SK-N-SH (cell line): ENCODE data around the gene P3H4. TPM values are rescaled to one million over a fixed set of nuclear protein-coding genes. Genes with fewer than 3 reads are reported as not detected.

Experiments
- CTCF ChIA-PET: fragments of 300-600, 350-600 bp; formaldehyde crosslinking; extraction: SDS; loops from one replicate; lab custom pipeline; 2021; lab: Yijun Ruan, JAX
- POLR2A ChIA-PET: fragments of 350-600 bp; sonication (Branson Sonifier 250); formaldehyde crosslinking; extraction: SDS; loops from one replicate; lab custom pipeline; 2020; ENCODE audit warnings: antibody characterized with exemption, inconsistent platforms; lab: Yijun Ruan, JAX
- DNase-seq: peaks from one replicate; pipeline ENCODE4 v3.0.0; 2012
- H2AFZ ChIP-seq: fragments of 200-600 bp; sonication (generic); 2 replicates; pipeline ENCODE4 v1.8.1; 2016; ENCODE audit warnings: antibody characterized with exemption, mild to moderate bottlenecking, low read depth
- H3F3A ChIP-seq: fragments of 200-600 bp; sonication (generic); replicated peaks from 2 replicates; pipeline ENCODE3; 2016; ENCODE audit warnings: antibody characterized with exemption, mild to moderate bottlenecking; ENCODE audit not compliant: insufficient read depth
- H3K27ac ChIP-seq, 2 experiments: fragments of 200-500 bp in 1 of 2; fragments of 200-600 bp in 1 of 2; sonication (Bioruptor generic) in 1 of 2; sonication (generic), shearing (Covaris generic) in 1 of 2; 2 replicates each; pipeline versions ENCODE4 v1.5.1 to v1.6.1; 2014 to 2016; ENCODE audit warnings: low read depth in 2 of 2, inconsistent platforms in 1 of 2, low read length in 1 of 2, mild to moderate bottlenecking in 1 of 2, mixed read lengths in 1 of 2
- H3K27me3 ChIP-seq: fragments of 200-600 bp; sonication (generic), shearing (Covaris generic); 2 replicates; pipeline ENCODE4 v1.6.1; 2016; ENCODE audit warnings: mixed run types; ENCODE audit not compliant: insufficient read depth
- H3K36me3 ChIP-seq, 2 experiments: fragments of 200-500 bp in 1 of 2; fragments of 200-600 bp in 1 of 2; sonication (Bioruptor generic) in 1 of 2; sonication (generic) in 1 of 2; replicated peaks in 1 of 2; 2 replicates each; pipeline versions ENCODE3 to v1.5.1; 2014 to 2016; ENCODE audit warnings: low read length in 1 of 2, mild to moderate bottlenecking in 1 of 2; ENCODE audit not compliant: insufficient read depth in 2 of 2, control insufficient read depth in 1 of 2
- H3K4me1 ChIP-seq, 2 experiments: fragments of 200-500 bp in 1 of 2; fragments of 200-600 bp in 1 of 2; sonication (Bioruptor generic) in 1 of 2; sonication (generic), shearing (Covaris generic) in 1 of 2; 2 replicates each; pipeline versions ENCODE4 v1.5.1 to v1.6.1; 2014 to 2016; ENCODE audit warnings: low read depth in 1 of 2, low read length in 1 of 2, mixed run types in 1 of 2; ENCODE audit not compliant: insufficient read depth in 2 of 2, control insufficient read depth in 1 of 2
- H3K4me2 ChIP-seq: fragments of 200-600 bp; sonication (generic), shearing (Covaris generic); 2 replicates; pipeline ENCODE4 v1.6.1; 2017; ENCODE audit warnings: mixed run types
- H3K4me3 ChIP-seq, 2 experiments: fragments of 200-500 bp in 1 of 2; fragments of 200-600 bp in 1 of 2; sonication (Bioruptor generic) in 1 of 2; sonication (generic), shearing (Covaris generic) in 1 of 2; 2 replicates each; pipeline versions ENCODE4 v1.5.1 to v1.8.1; 2014 to 2016; ENCODE audit warnings: low read depth in 2 of 2, inconsistent platforms in 1 of 2, low read length in 1 of 2, mild to moderate bottlenecking in 1 of 2, mixed read lengths in 1 of 2, moderate library complexity in 1 of 2
- H3K79me2 ChIP-seq: fragments of 200-600 bp; sonication (generic); 2 replicates; pipeline ENCODE4 v1.8.1; 2017; ENCODE audit warnings: mild to moderate bottlenecking; ENCODE audit not compliant: insufficient read depth
- H3K9ac ChIP-seq: fragments of 200-600 bp; sonication (generic); 2 replicates; pipeline ENCODE4 v1.6.1; 2017; ENCODE audit warnings: mixed run types
- H3K9me2 ChIP-seq: fragments of 200-600 bp; sonication (generic); 2 replicates; pipeline ENCODE4 v1.6.1; 2017; ENCODE audit warnings: mixed run types
- H3K9me3 ChIP-seq: fragments of 200-600 bp; sonication (generic); 2 replicates; pipeline ENCODE4 v1.6.1; 2017; ENCODE audit warnings: mixed run types, mild to moderate bottlenecking, moderate library complexity
- H4K20me1 ChIP-seq: fragments of 200-600 bp; sonication (generic); 2 replicates; pipeline ENCODE4 v1.6.1; 2017; ENCODE audit warnings: mild to moderate bottlenecking, mixed run types; ENCODE audit not compliant: insufficient read depth
- EZH2phosphoT487 ChIP-seq: fragments of 200-600 bp; sonication (generic); IDR thresholded peaks from 2 replicates; pipeline ENCODE4 v1.6.1; 2017; ENCODE audit warnings: low read depth, mixed run types, mild to moderate bottlenecking, antibody characterized with exemption, moderate library complexity, borderline replicate concordance
- FOXJ3 ChIP-seq: sonication (generic); formaldehyde crosslinking; IDR thresholded peaks from 2 replicates; pipeline ENCODE4 v1.5.1; 2020; ENCODE audit warnings: mild to moderate bottlenecking, missing genetic modification reagents
- GABPA ChIP-seq: IDR thresholded peaks from 2 replicates; pipeline ENCODE4 v1.4.0; 2012; ENCODE audit warnings: low read depth, mild to moderate bottlenecking
- RCOR1 ChIP-seq: fragments of 150-350 bp; IDR thresholded peaks from 2 replicates; pipeline ENCODE4 v1.6.1; 2017; ENCODE audit warnings: antibody characterized with exemption, low read length
- RFX5 ChIP-seq: IDR thresholded peaks from 2 replicates; pipeline ENCODE4 v1.6.1; 2012; ENCODE audit warnings: mild to moderate bottlenecking, improper control_type of control experiment, low read length
- SIN3A ChIP-seq: IDR thresholded peaks from 2 replicates; pipeline ENCODE4 v1.6.1; 2012; ENCODE audit warnings: low read depth, mild to moderate bottlenecking, low read length, moderate library complexity, borderline replicate concordance
- TCF12 ChIP-seq: IDR thresholded peaks from 2 replicates; pipeline ENCODE4 v1.4.0; 2012
- WGBS: methylation state at CpG from one replicate; pipeline ENCODE4 v1.1.6; 2017; ENCODE audit warnings: low lambda C conversion rate; 5-methylcytosine and 5-hydroxymethylcytosine counted together
- polyA plus RNA-seq, 3 experiments: library from polyadenylated mRNA; depleted of rRNA; stranded (reverse); fragments of >200 nt; gene quantifications; 2 replicates each; pipeline ENCODE4 v1.2.3, GENCODE V29; 2012
- TF ChIP-seq, protein P1 (sequence below): IDR thresholded peaks from 2 replicates; pipeline ENCODE4 v1.4.0; 2012; ENCODE audit warnings: low read depth
- TF ChIP-seq, protein P2 (sequence below): fragments of 200-600 bp; sonication (generic); IDR thresholded peaks from 2 replicates; pipeline ENCODE4 v1.6.1; 2017; ENCODE audit warnings: antibody characterized with exemption, mild to moderate bottlenecking, moderate library complexity

Gene P3H4
- polyA plus RNA-seq, 1 of the 3 experiments (the other 2 are of a cell fraction) = 88.3 TPM

DNA sequence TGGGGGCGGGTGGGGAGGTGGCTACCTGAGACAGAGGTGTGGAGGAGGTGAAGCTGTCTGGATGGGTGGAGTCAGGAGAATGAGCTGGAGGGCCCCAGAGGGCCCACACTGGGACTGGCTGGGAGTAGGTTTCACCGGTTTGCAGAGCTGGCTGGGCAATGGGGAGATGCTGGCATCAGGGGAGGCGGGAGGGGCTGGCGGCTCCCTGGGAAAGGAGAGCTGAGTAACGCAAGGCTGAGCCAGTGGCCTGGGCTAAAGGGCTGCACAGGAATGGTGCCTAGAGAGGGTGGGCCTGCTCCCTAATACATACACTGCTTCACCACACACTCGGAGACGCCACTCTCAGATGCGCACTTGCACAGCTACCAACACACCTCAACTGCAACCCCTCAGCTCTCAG lies 12.4 kb downstream of the P3H4 start:
- no peaks in the 10 kb centered on the region for H3F3A ChIP-seq
- POLR2A ChIA-PET = no interaction called here
- H4K20me1 ChIP-seq = no peaks in the 10 kb centered on the region

DNA sequence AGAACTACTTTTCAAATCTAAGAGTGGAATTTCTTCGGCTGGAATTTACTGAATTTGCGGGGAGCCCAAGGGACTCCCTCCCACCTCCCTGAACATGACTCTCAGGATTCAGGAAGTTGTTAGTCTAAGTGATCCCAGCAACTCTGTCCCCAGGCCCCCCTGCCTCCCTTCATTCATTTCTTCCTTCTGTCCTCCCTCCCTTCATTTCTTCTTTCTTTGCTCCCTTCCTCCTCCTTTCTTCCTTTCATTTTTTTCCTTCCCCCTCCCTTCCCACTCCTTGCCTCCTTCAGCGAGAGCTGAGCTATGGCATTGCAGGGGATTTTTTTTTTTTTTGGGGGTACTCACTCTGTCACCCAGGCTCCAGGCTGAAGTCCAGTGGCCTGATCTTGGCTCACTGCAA lies 14.4 kb downstream of the P3H4 start:
- Histone ChIP-seq H3K9me2 (no peaks in the 10 kb centered on the region), H4K20me1 (no peaks in the 10 kb centered on the region), H3K36me3 (no peaks in the 10 kb centered on the region), H3K4me1 (peaks cover 10 to 16% of the 10 kb centered on the region in 2 experiments; a peak in 3 of 4 replicates), H2AFZ (no peak overlapping the region), H3K27ac (no peak overlapping the region), H3K27me3 (no peaks in the 10 kb centered on the region), H3K79me2 (no peaks in the 10 kb centered on the region), H3F3A (no peaks in the 10 kb centered on the region), H3K4me3 (no peak overlapping the region), H3K4me2 (no peak overlapping the region), H3K9ac (no peak overlapping the region), H3K9me3 (no peaks in the 10 kb centered on the region)
- ChIA-PET CTCF (interaction anchor here (2.3 to 20.2 kb wide), 3 partner anchors 11 to 61 kb away, joined by 13 to 405 read pairs (median 20); partner anchors contain the start of genes HAP1 and JUP), POLR2A (no interaction called here)
- no peak for DNase-seq
- 91% methylated on average over 3 of the region's 3 CpGs for WGBS
- no peak for TF ChIP-seq RCOR1
- no peak for TF ChIP-seq TCF12
- no peak for TF ChIP-seq SIN3A
- no peak for TF ChIP-seq FOXJ3 (CRISPR knock-in tag)
- TF ChIP-seq, protein P1, sequence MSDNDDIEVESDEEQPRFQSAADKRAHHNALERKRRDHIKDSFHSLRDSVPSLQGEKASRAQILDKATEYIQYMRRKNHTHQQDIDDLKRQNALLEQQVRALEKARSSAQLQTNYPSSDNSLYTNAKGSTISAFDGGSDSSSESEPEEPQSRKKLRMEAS = no peak

More for the DNA sequence above, 12.4 kb downstream of the P3H4 start:
- 85% methylated on average over 8 of the region's 8 CpGs for WGBS
- Histone ChIP-seq H3K79me2 (no peaks in the 10 kb centered on the region), H2AFZ (no peak overlapping the region), H3K36me3 (no peaks in the 10 kb centered on the region), H3K4me2 (no peak overlapping the region), H3K9me2 (no peaks in the 10 kb centered on the region), H3K9ac (no peak overlapping the region), H3K27me3 (no peaks in the 10 kb centered on the region), H3K4me3 (no peak overlapping the region), H3K9me3 (no peaks in the 10 kb centered on the region), H3K27ac (no peak overlapping the region), H3K4me1 (peaks cover 0 to 6% of the 10 kb centered on the region in 2 experiments; a peak in 1 of 4 replicates)
- TF ChIP-seq RFX5 = no peak
- no peak for TF ChIP-seq EZH2phosphoT487
- TF ChIP-seq, protein P2, sequence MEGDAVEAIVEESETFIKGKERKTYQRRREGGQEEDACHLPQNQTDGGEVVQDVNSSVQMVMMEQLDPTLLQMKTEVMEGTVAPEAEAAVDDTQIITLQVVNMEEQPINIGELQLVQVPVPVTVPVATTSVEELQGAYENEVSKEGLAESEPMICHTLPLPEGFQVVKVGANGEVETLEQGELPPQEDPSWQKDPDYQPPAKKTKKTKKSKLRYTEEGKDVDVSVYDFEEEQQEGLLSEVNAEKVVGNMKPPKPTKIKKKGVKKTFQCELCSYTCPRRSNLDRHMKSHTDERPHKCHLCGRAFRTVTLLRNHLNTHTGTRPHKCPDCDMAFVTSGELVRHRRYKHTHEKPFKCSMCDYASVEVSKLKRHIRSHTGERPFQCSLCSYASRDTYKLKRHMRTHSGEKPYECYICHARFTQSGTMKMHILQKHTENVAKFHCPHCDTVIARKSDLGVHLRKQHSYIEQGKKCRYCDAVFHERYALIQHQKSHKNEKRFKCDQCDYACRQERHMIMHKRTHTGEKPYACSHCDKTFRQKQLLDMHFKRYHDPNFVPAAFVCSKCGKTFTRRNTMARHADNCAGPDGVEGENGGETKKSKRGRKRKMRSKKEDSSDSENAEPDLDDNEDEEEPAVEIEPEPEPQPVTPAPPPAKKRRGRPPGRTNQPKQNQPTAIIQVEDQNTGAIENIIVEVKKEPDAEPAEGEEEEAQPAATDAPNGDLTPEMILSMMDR = no peak
- TF ChIP-seq GABPA = no peak
- no peak for DNase-seq
- CTCF ChIA-PET = interaction anchor here (1.1 to 20.2 kb wide), 4 partner anchors 12 to 63 kb away, joined by 3 to 405 read pairs (median 38); partner anchors contain the start of genes HAP1, JUP and P3H4
